Activated naive CD8-positive, alpha-beta T cell treated with anti-CD3 and anti-CD28 coated beads for 36 hours (primary cell): ENCODE data around the gene RDH16. TPM values are rescaled to one million over a fixed set of nuclear protein-coding genes. Genes with fewer than 3 reads are reported as not detected.
"Not testable (repeated sequence)": the region's sequence is repeated elsewhere in the genome, so short reads cannot be mapped to it uniquely, and the experiment has no call there.

Source experiments
- DNase-seq: peaks from one replicate; pipeline ENCODE4 v3.0.0; 2021
- H3K27ac Mint-ChIP-seq: one replicate; pipeline ENCODE4 v1.8.0; 2022; ENCODE audit warnings: mild to moderate bottlenecking, moderate library complexity, mixed read lengths
- H3K27me3 Mint-ChIP-seq: one replicate; pipeline ENCODE4 v1.8.0; 2022; ENCODE audit warnings: mild to moderate bottlenecking, mixed read lengths
- H3K36me3 Mint-ChIP-seq: one replicate; pipeline ENCODE4 v1.8.0; 2021; ENCODE audit warnings: mild to moderate bottlenecking, mixed read lengths
- H3K4me1 Mint-ChIP-seq: one replicate; pipeline ENCODE4 v1.8.0; 2021; ENCODE audit warnings: mixed read lengths
- H3K4me3 Mint-ChIP-seq: one replicate; pipeline ENCODE4 v1.8.0; 2022; ENCODE audit warnings: mild to moderate bottlenecking, moderate library complexity, mixed read lengths
- H3K9me3 Mint-ChIP-seq: one replicate; pipeline ENCODE4 v1.8.0; 2022; ENCODE audit warnings: mixed read lengths
- total RNA-seq, 2 experiments: library from RNA; stranded (reverse); gene quantifications; one replicate each; pipeline ENCODE4 v1.2.3, GENCODE V29; 2021

RDH16 gene
- total RNA-seq, 2 experiments from 2014 or later = 0.10 to 0.12 TPM

- Mint-ChIP-seq H3K9me3 (no peaks in the 10 kb centered on the region), H3K4me1 (peaks cover 3% of the 10 kb centered on the region), H3K27ac (no peak overlapping the region), H3K4me3 (no peak overlapping the region), H3K27me3 (no peaks in the 10 kb centered on the region), H3K36me3 (no peaks in the 10 kb centered on the region)
- DNase-seq = no peak
These were observed 29.1 kb downstream of the RDH16 start for GRCh38 chr12:56928262-56928661.

GRCh38 chr12:56927281-56927680, 30.1 kb downstream of the RDH16 start:
- Mint-ChIP-seq H3K4me3 (no peak overlapping the region), H3K4me1 (peaks cover 3% of the 10 kb centered on the region), H3K27me3 (no peaks in the 10 kb centered on the region), H3K27ac (no peak overlapping the region), H3K36me3 (no peaks in the 10 kb centered on the region), H3K9me3 (no peaks in the 10 kb centered on the region)
- no peak for DNase-seq

GRCh38 chr12:56922031-56922430, 35.4 kb downstream of the RDH16 start:
- H3K4me3 Mint-ChIP-seq = no peak overlapping the region

DNA sequence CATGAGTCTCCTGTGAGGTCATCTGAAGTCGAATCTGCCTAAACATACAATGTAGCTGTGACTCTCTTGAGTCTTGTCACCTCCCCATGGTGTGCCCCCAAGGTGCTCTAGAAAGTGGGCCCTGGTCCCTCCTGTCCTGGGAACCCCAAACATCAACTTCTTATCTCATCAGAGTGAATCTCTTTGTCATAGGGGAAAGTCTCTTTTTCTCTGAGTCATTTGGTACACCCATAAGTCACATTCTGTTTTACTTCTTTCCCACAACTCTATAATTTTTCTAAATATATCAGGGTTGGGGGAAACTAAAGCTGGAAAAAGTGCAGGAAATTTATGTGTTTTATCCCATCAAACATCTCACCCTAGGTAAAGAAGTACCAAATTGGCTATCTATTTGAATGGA, 36.1 kb downstream of the RDH16 start:
- DNase-seq = no peak
- Mint-ChIP-seq H3K36me3 (no peaks in the 10 kb centered on the region), H3K27me3 (no peaks in the 10 kb centered on the region), H3K27ac (no peak overlapping the region), H3K4me3 (no peak overlapping the region), H3K9me3 (peaks cover 8% of the 10 kb centered on the region), H3K4me1 (no peaks in the 10 kb centered on the region)

More at GRCh38 chr12:56922031-56922430, 35.4 kb downstream of the RDH16 start:
- H3K36me3 Mint-ChIP-seq = no peaks in the 10 kb centered on the region
- DNase-seq = no peak
- H3K4me1 Mint-ChIP-seq = no peaks in the 10 kb centered on the region
- no peak overlapping the region for H3K27ac Mint-ChIP-seq
- no peaks in the 10 kb centered on the region for H3K27me3 Mint-ChIP-seq
- H3K9me3 Mint-ChIP-seq = peaks cover 8% of the 10 kb centered on the region

DNA sequence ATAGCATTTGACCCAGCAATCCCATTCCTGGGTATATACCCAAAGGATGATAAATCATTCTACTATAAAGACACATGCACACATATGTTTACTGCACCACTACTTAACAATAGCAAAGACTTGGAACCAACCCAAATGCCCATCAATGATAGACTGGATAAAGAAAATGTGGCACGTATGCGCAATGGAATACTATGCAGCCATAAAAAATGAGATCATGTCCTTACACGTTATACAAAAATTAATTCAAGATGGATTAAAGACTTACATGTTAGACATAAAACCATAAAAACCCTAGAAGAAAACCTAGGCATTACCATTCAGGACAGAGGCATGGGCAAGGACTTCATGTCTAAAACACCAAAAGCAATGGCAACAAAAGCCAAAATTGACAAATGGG, 39.3 kb downstream of the RDH16 start:
- H3K4me1 Mint-ChIP-seq, H3K27ac Mint-ChIP-seq, DNase-seq, H3K27me3 Mint-ChIP-seq, H3K36me3 Mint-ChIP-seq, H3K4me3 Mint-ChIP-seq, H3K9me3 Mint-ChIP-seq: not testable (repeated sequence)

- no peak for DNase-seq
- Mint-ChIP-seq H3K36me3 (no peaks in the 10 kb centered on the region), H3K27me3 (peaks cover 4% of the 10 kb centered on the region), H3K9me3 (peaks cover 10% of the 10 kb centered on the region), H3K27ac (no peak overlapping the region), H3K4me3 (no peak overlapping the region), H3K4me1 (no peaks in the 10 kb centered on the region)
These were observed 40.4 kb downstream of the RDH16 start for GRCh38 chr12:56916996-56917333.

DNA sequence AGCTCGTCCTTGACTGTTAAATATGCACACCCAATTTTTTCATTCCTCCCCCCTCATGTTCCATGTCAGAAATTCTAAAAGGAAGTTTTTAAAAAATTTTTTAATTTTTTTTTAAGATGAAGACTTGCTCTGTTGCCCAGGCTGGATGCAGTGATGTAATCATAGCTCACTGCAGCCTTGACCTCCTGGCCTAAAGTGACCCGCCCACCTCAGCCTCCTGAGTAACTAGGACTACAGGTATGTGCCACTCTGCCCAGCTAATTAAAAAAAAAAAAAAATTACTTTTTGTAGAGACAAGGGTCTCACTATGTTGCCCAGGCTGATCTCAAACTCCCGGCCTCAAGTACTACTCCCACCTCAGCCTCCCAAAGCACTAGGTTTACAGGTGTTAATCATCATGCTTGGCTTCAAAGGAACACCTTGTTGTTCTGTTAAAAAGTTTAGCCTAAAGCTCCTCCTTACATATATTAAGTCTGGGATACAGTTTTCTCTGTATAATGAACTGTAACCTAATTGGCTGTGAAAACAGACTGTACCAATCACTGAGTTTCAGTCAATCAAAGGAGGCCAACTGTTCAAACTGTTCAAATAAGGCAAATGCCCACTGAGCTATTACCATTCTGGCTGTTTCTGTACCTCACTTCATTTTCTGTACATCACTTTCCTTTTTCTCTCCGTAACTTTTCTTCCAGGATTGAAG, 41.0 kb downstream of the RDH16 start:
- peaks cover 10% of the 10 kb centered on the region for H3K9me3 Mint-ChIP-seq
- no peak overlapping the region for H3K27ac Mint-ChIP-seq
- no peaks in the 10 kb centered on the region for H3K36me3 Mint-ChIP-seq
- H3K27me3 Mint-ChIP-seq = peaks cover 4% of the 10 kb centered on the region
- DNase-seq = no peak
- H3K4me3 Mint-ChIP-seq = no peak overlapping the region
- no peaks in the 10 kb centered on the region for H3K4me1 Mint-ChIP-seq

GRCh38 chr12:56914724-56915123, 42.7 kb downstream of the RDH16 start:
- Mint-ChIP-seq H3K36me3 (peaks cover 2% of the 10 kb centered on the region), H3K27me3 (peaks cover 4% of the 10 kb centered on the region), H3K27ac (no peak overlapping the region), H3K9me3 (peaks cover 6% of the 10 kb centered on the region), H3K4me1 (no peaks in the 10 kb centered on the region), H3K4me3 (no peak overlapping the region)
- DNase-seq = no peak

DNA sequence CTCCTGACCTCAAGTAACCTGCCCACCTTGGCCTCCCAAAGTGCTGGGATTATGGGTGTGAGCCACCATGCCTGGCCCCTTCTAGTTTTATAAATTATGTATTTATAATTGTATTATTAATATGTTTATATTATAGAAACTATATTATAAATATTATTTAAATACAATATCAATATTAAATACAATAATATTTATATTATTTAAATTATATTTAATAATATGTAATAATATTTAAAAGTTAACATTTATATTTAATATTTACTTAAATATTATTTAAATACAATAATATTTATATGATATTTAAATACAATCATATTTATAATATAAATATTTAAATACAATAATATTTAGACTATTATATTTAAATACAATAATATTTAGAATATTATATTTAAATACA, 43.2 kb downstream of the RDH16 start:
- peaks cover 4% of the 10 kb centered on the region for H3K27me3 Mint-ChIP-seq
- peaks cover 9% of the 10 kb centered on the region for H3K9me3 Mint-ChIP-seq
- no peaks in the 10 kb centered on the region for H3K4me1 Mint-ChIP-seq
- no peak overlapping the region for H3K27ac Mint-ChIP-seq
- H3K36me3 Mint-ChIP-seq = peaks cover 2% of the 10 kb centered on the region
- DNase-seq = no peak
- no peak overlapping the region for H3K4me3 Mint-ChIP-seq

DNA sequence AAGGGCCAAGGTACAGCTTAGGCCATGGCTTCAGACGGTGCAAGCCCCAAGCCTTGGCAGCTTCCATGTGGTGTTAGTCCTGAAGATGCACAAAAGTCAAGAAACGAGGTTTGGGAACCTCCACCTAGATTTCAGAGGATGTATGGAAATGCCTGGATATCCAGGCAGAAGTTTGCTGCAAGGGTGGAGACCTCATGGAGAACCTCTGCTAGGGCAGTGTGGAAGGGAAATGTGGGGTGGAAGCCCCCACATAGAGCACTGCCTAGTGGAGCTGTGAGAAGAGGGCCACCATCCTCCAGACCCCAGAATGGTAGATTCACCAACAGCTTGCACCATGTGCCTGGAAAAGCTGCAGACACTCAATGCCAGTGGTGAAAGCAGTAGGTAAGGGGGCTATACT, 48.0 kb downstream of the RDH16 start:
- H3K4me3 Mint-ChIP-seq, H3K27me3 Mint-ChIP-seq, H3K36me3 Mint-ChIP-seq, H3K27ac Mint-ChIP-seq, DNase-seq, H3K4me1 Mint-ChIP-seq: not testable (repeated sequence)
- peaks cover 11% of the 10 kb centered on the region for H3K9me3 Mint-ChIP-seq

- Mint-ChIP-seq H3K36me3 (peaks cover 2% of the 10 kb centered on the region), H3K4me1 (no peaks in the 10 kb centered on the region), H3K4me3 (no peak overlapping the region), H3K27me3 (peaks cover 3% of the 10 kb centered on the region), H3K27ac (no peak overlapping the region), H3K9me3 (peaks cover 9% of the 10 kb centered on the region)
- no peak for DNase-seq
These were observed 49.3 kb downstream of the RDH16 start for GRCh38 chr12:56908136-56908535.

DNA sequence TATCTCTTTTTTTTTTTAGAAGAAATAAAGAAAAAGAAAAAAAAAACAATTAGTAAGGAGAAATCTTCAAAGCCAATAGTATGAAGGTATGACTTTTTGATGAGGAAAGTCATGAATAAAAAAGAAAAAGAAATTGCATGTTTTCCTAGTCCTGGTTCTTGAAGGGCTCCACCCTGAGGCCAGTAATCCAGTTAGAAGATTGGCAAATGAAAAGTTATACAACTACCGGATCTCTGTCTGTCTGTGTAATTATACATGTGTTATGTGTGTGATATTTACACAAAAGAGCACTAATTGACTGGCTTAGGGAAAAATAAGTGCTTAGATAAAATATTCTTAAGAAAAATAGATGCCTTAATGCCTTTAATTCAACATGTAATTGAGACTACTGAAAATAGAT, 51.6 kb downstream of the RDH16 start:
- H3K4me3 Mint-ChIP-seq = no peak overlapping the region
- peaks cover 2% of the 10 kb centered on the region for H3K36me3 Mint-ChIP-seq
- H3K9me3 Mint-ChIP-seq = peaks cover 23% of the 10 kb centered on the region
- H3K4me1 Mint-ChIP-seq = no peaks in the 10 kb centered on the region
- no peak overlapping the region for H3K27ac Mint-ChIP-seq
- H3K27me3 Mint-ChIP-seq = peaks cover 3% of the 10 kb centered on the region
- DNase-seq = no peak

GRCh38 chr12:56903374-56903773, 54.0 kb downstream of the RDH16 start:
- peaks cover 3% of the 10 kb centered on the region for H3K27me3 Mint-ChIP-seq
- peaks cover 2% of the 10 kb centered on the region for H3K36me3 Mint-ChIP-seq
- H3K4me3 Mint-ChIP-seq = no peak overlapping the region
- H3K9me3 Mint-ChIP-seq = peaks cover 22% of the 10 kb centered on the region
- no peak overlapping the region for H3K27ac Mint-ChIP-seq
- no peaks in the 10 kb centered on the region for H3K4me1 Mint-ChIP-seq
- no peak for DNase-seq

Other genes with a start within 250 kb of the RDH16 start
- gene NACA, start 232.3 kb downstream of the RDH16 start, total RNA-seq = 1,000 to 10,000 TPM; 1,112 to 1,149 TPM
- 100 to 1,000 TPM in 1 of 2 experiments, 10 to 100 TPM in 1; 95.4 to 100 TPM for gene PRIM1, start 205.3 kb downstream of the RDH16 start, total RNA-seq
- gene HSD17B6, start 194.3 kb downstream of the RDH16 start, total RNA-seq = 1 to 10 TPM; 1.7 to 1.9 TPM
- gene SDR9C7, start 23.2 kb downstream of the RDH16 start, total RNA-seq = not detected
- 1 to 10 TPM; 7.0 to 7.2 TPM for gene ZBTB39, start 48.9 kb upstream of the RDH16 start, total RNA-seq
- gene TAC3, start 58.9 kb upstream of the RDH16 start, total RNA-seq = under 1 TPM; 0.31 to 0.32 TPM
- 1 to 10 TPM; 1.3 to 1.4 TPM for gene MYO1A, start 92.5 kb upstream of the RDH16 start, total RNA-seq
- 10 to 100 TPM; 50.5 to 51.2 TPM for gene NEMP1, start 121.2 kb upstream of the RDH16 start, total RNA-seq
- gene NAB2, start 131.5 kb upstream of the RDH16 start, total RNA-seq = 10 to 100 TPM; 47.2 to 48.0 TPM
- gene STAT6, start 153.8 kb upstream of the RDH16 start, total RNA-seq = 100 to 1,000 TPM; 256 to 259 TPM
- gene LRP1, start 170.9 kb upstream of the RDH16 start, total RNA-seq = 1 to 10 TPM; 1.3 to 2.0 TPM
- not detected for gene LRP1-AS, start 190.0 kb upstream of the RDH16 start, total RNA-seq